HepG2 (cell line): Measurements from ENCODE around the gene RRN3. TPM values are rescaled to one million over a fixed set of nuclear protein-coding genes. Genes with fewer than 3 reads are reported as not detected.

ENCODE experiments used
- ETV5 ChIP-seq: IDR thresholded peaks from 2 replicates; pipeline ENCODE4 v1.6.1; 2018; ENCODE audit warnings: missing biosample characterization, missing genetic modification reagents, inconsistent platforms, borderline replicate concordance
- SPEN ChIP-seq: sonication (generic); formaldehyde crosslinking; IDR thresholded peaks from 2 replicates; pipeline ENCODE4 v1.5.1; 2020; ENCODE audit warnings: low read depth, mild to moderate bottlenecking, missing genetic modification reagents
- TEAD3 ChIP-seq: optimal IDR thresholded peaks from 2 replicates; pipeline ENCODE3; 2016; ENCODE audit warnings: borderline replicate concordance
- TEF ChIP-seq: sonication (generic); formaldehyde crosslinking; IDR thresholded peaks from 2 replicates; pipeline ENCODE4 v1.5.0; 2020; ENCODE audit warnings: missing genetic modification reagents
- TSC22D2 ChIP-seq: sonication (generic); formaldehyde crosslinking; IDR thresholded peaks from 2 replicates; pipeline ENCODE4 v1.5.1; 2020; ENCODE audit warnings: missing genetic modification reagents, mild to moderate bottlenecking, borderline replicate concordance
- ZNF318 ChIP-seq: sonication (generic); formaldehyde crosslinking; IDR thresholded peaks from 2 replicates; pipeline ENCODE4 v1.4.0; 2020; ENCODE audit warnings: mild to moderate bottlenecking, missing genetic modification reagents
- polyA plus RNA-seq, 8 experiments: library from polyadenylated mRNA; depleted of rRNA in 3 of 8; stranded (reverse) in 7 of 8; unstranded in 1 of 8; fragments of >200 nt; fragmentation: Illumina TruSeq in 4 of 8; extraction: Trizol in 4 of 8; gene quantifications; 2 replicates each; pipeline versions ENCODE4 v1.2.1 to v1.2.3, GENCODE V29; 2011 to 2016; ENCODE audit warnings: low read depth in 4 of 8, missing spikeins in 1 of 8, mixed read lengths in 1 of 8; ENCODE audit not compliant: insufficient read depth in 1 of 8
- total RNA-seq, 5 experiments: library from RNA; depleted of rRNA; stranded (reverse); fragments of >200 nt; fragmentation: Illumina TruSeq; extraction: Trizol; gene quantifications; 2 replicates each; pipeline ENCODE4 v1.2.3, GENCODE V29; 2016; ENCODE audit warnings: low read depth in 1 of 5
- TF ChIP-seq, protein P1 (sequence below): IDR thresholded peaks from 2 replicates; pipeline ENCODE4 v1.6.1; 2018; ENCODE audit warnings: missing genetic modification reagents, mild to moderate bottlenecking, missing compliant biosample characterization
- TF ChIP-seq, protein P2 (sequence below): sonication (generic); formaldehyde crosslinking; IDR thresholded peaks from 2 replicates; pipeline ENCODE4 v1.8.1; 2023; ENCODE audit warnings: mild to moderate bottlenecking, missing genetic modification reagents, borderline replicate concordance
- TF ChIP-seq, protein P3 (sequence below): sonication (generic); formaldehyde crosslinking; conservative IDR thresholded peaks from 2 replicates; pipeline ENCODE4 v1.4.0; 2020; ENCODE audit warnings: missing genetic modification reagents
- TF ChIP-seq, protein P4 (sequence below): sonication (generic); formaldehyde crosslinking; IDR thresholded peaks from 2 replicates; pipeline ENCODE4 v1.5.0; 2020; ENCODE audit warnings: mild to moderate bottlenecking, missing genetic modification reagents

Gene RRN3
- total and polyA plus RNA-seq, 2 of the 13 experiments (the other 11 are each of a cell fraction or from before 2014, with no cell fraction given), result 45.8 to 67.0 TPM

DNA sequence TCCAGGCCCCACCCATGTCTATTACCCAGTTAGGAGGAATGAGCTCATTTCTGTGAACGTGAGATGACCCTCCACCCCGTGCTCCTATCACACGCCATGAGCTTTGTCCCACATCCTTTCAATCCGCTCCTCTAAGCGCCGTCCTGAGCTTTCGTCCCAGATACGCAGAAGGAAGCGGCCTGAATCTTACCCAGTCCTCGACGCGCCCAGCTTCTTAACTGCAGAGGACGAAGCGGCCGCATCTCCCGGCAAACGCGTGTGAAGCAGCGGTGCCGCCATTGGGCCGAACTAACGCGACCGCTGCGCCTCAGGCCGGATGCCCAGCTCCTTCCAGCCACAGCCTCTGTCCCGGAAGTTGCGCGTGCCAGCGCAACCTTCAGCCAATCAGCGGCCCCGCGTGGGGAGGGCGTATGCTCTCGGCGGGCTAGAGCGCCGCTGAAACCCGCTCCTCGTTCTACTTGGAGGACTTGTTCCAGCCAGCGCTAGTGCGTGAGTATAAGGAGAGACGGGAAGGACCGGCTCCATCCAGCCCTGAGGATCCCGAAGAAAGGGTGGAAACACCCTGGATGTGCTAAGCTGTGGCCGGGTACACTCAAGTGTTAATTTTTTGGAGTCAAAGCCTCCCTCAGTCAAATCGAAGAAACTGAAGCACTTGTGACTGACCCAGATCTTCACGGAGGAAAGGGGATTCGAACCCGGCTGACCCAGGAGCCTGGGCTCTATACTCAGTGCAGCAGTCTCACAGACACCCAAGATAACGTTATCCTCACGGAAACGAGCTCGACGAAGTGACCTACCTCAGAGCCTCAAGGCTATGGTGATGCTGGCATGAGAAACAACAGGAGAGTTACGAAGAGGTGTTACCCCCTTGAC, at the start of gene RRN3 (continued):
- TF ChIP-seq ZNF318, result peak; percentile 89; the same call in 1 of the 2 replicates
- 0 out of 2 replicates have a peak, but pooled peaks have one; percentile 81 for TF ChIP-seq TSC22D2
- TF ChIP-seq, protein P1, sequence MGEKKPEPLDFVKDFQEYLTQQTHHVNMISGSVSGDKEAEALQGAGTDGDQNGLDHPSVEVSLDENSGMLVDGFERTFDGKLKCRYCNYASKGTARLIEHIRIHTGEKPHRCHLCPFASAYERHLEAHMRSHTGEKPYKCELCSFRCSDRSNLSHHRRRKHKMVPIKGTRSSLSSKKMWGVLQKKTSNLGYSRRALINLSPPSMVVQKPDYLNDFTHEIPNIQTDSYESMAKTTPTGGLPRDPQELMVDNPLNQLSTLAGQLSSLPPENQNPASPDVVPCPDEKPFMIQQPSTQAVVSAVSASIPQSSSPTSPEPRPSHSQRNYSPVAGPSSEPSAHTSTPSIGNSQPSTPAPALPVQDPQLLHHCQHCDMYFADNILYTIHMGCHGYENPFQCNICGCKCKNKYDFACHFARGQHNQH (CRISPR knock-in tag), result peak; percentile 93
- TF ChIP-seq, protein P2, sequence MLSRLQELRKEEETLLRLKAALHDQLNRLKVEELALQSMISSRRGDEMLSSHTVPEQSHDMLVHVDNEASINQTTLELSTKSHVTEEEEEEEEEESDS, result peak; percentile 65; the same call in 1 of the 2 replicates
- TF ChIP-seq SPEN (CRISPR knock-in tag), result peak; percentile 99
- TF ChIP-seq, protein P3, sequence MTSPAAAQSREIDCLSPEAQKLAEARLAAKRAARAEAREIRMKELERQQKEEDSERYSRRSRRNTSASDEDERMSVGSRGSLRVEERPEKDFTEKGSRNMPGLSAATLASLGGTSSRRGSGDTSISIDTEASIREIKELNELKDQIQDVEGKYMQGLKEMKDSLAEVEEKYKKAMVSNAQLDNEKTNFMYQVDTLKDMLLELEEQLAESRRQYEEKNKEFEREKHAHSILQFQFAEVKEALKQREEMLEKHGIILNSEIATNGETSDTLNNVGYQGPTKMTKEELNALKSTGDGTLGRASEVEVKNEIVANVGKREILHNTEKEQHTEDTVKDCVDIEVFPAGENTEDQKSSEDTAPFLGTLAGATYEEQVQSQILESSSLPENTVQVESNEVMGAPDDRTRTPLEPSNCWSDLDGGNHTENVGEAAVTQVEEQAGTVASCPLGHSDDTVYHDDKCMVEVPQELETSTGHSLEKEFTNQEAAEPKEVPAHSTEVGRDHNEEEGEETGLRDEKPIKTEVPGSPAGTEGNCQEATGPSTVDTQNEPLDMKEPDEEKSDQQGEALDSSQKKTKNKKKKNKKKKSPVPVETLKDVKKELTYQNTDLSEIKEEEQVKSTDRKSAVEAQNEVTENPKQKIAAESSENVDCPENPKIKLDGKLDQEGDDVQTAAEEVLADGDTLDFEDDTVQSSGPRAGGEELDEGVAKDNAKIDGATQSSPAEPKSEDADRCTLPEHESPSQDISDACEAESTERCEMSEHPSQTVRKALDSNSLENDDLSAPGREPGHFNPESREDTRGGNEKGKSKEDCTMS (CRISPR knock-in tag), result 0 out of 2 replicates have a peak, but pooled peaks have one; percentile 58
- peak; percentile 69; the same call in 1 of the 2 replicates for TF ChIP-seq TEF (CRISPR knock-in tag)
- TF ChIP-seq ETV5, result peak; percentile 92
- peak; percentile 85 for TF ChIP-seq TEAD3 (CRISPR knock-in tag)
- TF ChIP-seq, protein P4, sequence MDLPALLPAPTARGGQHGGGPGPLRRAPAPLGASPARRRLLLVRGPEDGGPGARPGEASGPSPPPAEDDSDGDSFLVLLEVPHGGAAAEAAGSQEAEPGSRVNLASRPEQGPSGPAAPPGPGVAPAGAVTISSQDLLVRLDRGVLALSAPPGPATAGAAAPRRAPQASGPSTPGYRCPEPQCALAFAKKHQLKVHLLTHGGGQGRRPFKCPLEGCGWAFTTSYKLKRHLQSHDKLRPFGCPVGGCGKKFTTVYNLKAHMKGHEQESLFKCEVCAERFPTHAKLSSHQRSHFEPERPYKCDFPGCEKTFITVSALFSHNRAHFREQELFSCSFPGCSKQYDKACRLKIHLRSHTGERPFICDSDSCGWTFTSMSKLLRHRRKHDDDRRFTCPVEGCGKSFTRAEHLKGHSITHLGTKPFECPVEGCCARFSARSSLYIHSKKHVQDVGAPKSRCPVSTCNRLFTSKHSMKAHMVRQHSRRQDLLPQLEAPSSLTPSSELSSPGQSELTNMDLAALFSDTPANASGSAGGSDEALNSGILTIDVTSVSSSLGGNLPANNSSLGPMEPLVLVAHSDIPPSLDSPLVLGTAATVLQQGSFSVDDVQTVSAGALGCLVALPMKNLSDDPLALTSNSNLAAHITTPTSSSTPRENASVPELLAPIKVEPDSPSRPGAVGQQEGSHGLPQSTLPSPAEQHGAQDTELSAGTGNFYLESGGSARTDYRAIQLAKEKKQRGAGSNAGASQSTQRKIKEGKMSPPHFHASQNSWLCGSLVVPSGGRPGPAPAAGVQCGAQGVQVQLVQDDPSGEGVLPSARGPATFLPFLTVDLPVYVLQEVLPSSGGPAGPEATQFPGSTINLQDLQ (CRISPR knock-in tag), result 0 out of 2 replicates have a peak, but pooled peaks have one; percentile 81
